Activated B cell treated with CpG ODN at 0.5 μM for 24 hours (primary cell): Measurements from ENCODE around the gene COPB1. TPM values are rescaled to one million over a fixed set of nuclear protein-coding genes. Genes with fewer than 3 reads are reported as not detected.
A peak's percentile ranks its signal among the peaks of the same experiment; 100 is the strongest.

Experiments
- ATAC-seq: fragments of 200-7000 bp; cut with Tn5 transposase; one replicate; pipeline ENCODE4 v1.10.0; 2021; ENCODE audit warnings: low read depth, mild to moderate bottlenecking, moderate library complexity
- CTCF ChIA-PET: fragments of 350-600 bp; sonication (Branson Sonifier 250); formaldehyde crosslinking; loops from one replicate; lab custom pipeline; 2021; ENCODE audit warnings: antibody characterized with exemption; lab: Charles Lee
- POLR2A ChIA-PET: fragments of 350-600 bp; sonication (Branson Sonifier 250); formaldehyde crosslinking; loops from one replicate; lab custom pipeline; 2021; ENCODE audit warnings: antibody characterized with exemption; lab: Charles Lee
- DNase-seq: peaks from one replicate; pipeline ENCODE4 v3.0.0; 2022
- H3K27ac Mint-ChIP-seq: one replicate; pipeline ENCODE4 v1.8.0; 2020; ENCODE audit warnings: mixed read lengths
- H3K27me3 Mint-ChIP-seq: one replicate; pipeline ENCODE4 v1.8.0; 2021; ENCODE audit warnings: mixed read lengths
- H3K36me3 Mint-ChIP-seq: one replicate; pipeline ENCODE4 v1.8.0; 2021; ENCODE audit warnings: low read depth, mixed read lengths
- H3K4me1 Mint-ChIP-seq: one replicate; pipeline ENCODE4 v1.8.0; 2021; ENCODE audit warnings: mixed read lengths
- H3K4me3 Mint-ChIP-seq: one replicate; pipeline ENCODE4 v1.8.0; 2020; ENCODE audit warnings: mild to moderate bottlenecking, mixed read lengths
- H3K9me3 Mint-ChIP-seq: one replicate; pipeline ENCODE4 v1.8.0; 2020; ENCODE audit warnings: mixed read lengths
- intact Hi-C: fragments of 100-400 bp; cut with micrococcal nuclease; formaldehyde crosslinking; loops from one replicate; pipeline ENCODE4 v1.15.1; 2024
- total RNA-seq: library from RNA; stranded (reverse); gene quantifications from 2 replicates; pipeline ENCODE4 v1.2.3, GENCODE V29; 2022
- TF ChIP-seq, protein P1 (sequence below): fragments of 200-600 bp; IDR thresholded peaks from one replicate; pipeline ENCODE4 v1.8.0; 2022; ENCODE audit warnings: antibody characterized with exemption, mild to moderate bottlenecking

The COPB1 gene
- total RNA-seq, 1 donor from 2014 or later, result 90.1 TPM

DNA sequence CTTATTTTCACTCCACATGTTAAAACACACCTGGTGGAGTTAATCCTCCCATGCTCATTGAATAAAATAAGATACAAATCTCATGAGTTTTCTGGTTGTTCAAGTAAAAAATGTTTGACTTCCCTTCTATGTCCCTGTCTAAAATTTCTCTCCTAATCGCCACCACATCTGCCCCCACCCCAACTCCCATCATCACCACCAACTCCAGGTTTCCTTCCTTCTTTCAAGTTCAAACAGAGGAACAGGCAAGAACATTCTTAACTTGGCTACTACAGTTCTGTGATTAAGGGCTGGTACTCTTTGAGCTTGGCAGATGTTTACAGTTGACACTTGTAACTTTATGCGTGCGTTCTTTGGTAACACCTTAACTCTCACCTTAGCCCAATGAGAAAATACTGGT is 29.7 kb upstream of the COPB1 start:
- ChIA-PET CTCF (interaction anchor here (1.0 kb wide), 1 partner anchor 379 kb away, joined by 3 read pairs; no protein-coding TSS in a partner anchor), POLR2A (no interaction called here)
- H3K36me3 Mint-ChIP-seq, result no peaks in the 10 kb centered on the region
- no peaks in the 10 kb centered on the region for H3K9me3 Mint-ChIP-seq
- H3K27me3 Mint-ChIP-seq, result no peaks in the 10 kb centered on the region
- DNase-seq (no peak), ATAC-seq (no peak)
- no peak overlapping the region for H3K4me3 Mint-ChIP-seq
- no peaks in the 10 kb centered on the region for H3K4me1 Mint-ChIP-seq
- TF ChIP-seq, protein P1, sequence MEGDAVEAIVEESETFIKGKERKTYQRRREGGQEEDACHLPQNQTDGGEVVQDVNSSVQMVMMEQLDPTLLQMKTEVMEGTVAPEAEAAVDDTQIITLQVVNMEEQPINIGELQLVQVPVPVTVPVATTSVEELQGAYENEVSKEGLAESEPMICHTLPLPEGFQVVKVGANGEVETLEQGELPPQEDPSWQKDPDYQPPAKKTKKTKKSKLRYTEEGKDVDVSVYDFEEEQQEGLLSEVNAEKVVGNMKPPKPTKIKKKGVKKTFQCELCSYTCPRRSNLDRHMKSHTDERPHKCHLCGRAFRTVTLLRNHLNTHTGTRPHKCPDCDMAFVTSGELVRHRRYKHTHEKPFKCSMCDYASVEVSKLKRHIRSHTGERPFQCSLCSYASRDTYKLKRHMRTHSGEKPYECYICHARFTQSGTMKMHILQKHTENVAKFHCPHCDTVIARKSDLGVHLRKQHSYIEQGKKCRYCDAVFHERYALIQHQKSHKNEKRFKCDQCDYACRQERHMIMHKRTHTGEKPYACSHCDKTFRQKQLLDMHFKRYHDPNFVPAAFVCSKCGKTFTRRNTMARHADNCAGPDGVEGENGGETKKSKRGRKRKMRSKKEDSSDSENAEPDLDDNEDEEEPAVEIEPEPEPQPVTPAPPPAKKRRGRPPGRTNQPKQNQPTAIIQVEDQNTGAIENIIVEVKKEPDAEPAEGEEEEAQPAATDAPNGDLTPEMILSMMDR, result no peak
- intact Hi-C loops, result no loop called here
- H3K27ac Mint-ChIP-seq, result no peak overlapping the region

DNA sequence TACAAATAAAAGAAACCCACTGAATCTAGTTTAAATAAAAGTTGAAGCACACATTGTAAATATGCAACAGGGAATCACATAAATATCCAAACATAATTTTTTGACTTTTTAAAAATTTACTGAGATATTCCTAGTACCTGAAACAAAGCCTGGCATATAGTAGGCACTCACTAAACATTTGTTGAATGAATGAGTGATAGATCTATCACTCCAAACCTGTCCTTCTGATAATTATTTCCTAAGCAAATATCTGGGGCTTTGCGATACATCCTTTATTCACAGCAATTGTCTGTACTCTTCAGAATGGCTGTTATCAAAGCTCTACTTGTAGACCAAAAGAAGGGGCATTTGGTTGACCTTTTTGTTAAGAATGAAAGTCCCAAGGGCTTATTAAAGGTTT is 23.2 kb upstream of the COPB1 start:
- Mint-ChIP-seq H3K27me3 (no peaks in the 10 kb centered on the region), H3K27ac (no peak overlapping the region), H3K36me3 (peaks cover 22% of the 10 kb centered on the region), H3K4me1 (peaks cover 24% of the 10 kb centered on the region), H3K4me3 (no peak overlapping the region), H3K9me3 (no peaks in the 10 kb centered on the region)
- ATAC-seq (no peak), DNase-seq (no peak)
- ChIA-PET POLR2A (no interaction called here), CTCF (interaction anchor here (1.0 to 2.2 kb wide), 2 partner anchors 381 to 384 kb away, joined by 4 to 8 read pairs; no protein-coding TSS in a partner anchor)
- intact Hi-C loops, result loop anchor here (5.0 kb wide), 2 partner anchors 684 to 856 kb away; partner anchors contain the start of gene FAR1
- TF ChIP-seq, protein P1, result no peak

DNA sequence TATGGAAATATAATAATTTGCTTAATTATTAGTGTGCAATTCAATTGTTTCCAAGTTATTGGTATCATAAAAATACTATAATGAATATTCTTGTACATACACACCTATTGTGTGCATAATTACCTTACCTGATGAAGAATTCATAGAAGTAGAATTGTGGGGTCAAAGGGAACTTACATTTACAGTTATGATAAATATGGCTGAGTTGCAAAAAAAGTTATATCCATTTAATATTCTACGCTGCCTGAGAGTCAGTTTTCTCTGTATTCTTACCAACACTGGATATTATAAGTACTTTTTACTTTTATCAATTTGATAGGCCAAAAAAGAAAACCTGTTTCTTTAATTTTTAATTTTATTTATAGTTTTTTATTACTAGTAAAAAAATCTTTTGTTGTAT is 22.6 kb upstream of the COPB1 start:
- H3K4me1 Mint-ChIP-seq, result peaks cover 26% of the 10 kb centered on the region
- ChIA-PET POLR2A (no interaction called here), CTCF (interaction anchor here (2.2 kb wide), 1 partner anchor 385 kb away, joined by 8 read pairs; no protein-coding TSS in a partner anchor)
- intact Hi-C loops, result loop anchor here (5.0 kb wide), 2 partner anchors 685 to 855 kb away; partner anchors contain the start of gene FAR1
- peaks cover 27% of the 10 kb centered on the region for H3K36me3 Mint-ChIP-seq
- no peaks in the 10 kb centered on the region for H3K27me3 Mint-ChIP-seq
- ATAC-seq (no peak), DNase-seq (no peak)
- no peak overlapping the region for H3K27ac Mint-ChIP-seq
- no peak overlapping the region for H3K4me3 Mint-ChIP-seq
- no peaks in the 10 kb centered on the region for H3K9me3 Mint-ChIP-seq
- TF ChIP-seq, protein P1, result no peak

DNA sequence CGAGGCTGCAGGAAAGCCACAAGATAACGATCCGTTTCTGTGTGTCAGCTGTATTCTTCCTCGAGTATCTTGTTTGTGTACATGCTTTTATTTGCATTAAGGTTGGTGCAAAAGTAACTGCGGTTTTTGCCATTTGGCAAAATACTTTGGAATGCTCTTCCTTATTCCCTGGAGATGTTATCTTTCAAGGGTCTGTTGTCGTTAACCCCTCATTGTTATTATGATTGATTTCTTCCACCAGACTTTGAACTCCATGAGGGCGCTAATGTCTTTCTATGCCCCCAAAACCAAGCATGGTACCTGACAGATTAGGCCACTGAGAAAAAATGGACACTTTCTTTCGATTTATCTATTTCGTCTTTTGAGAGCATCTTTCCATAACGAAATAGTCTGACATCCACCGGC is 21.1 kb upstream of the COPB1 start:
- POLR2A ChIA-PET, result interaction anchor here (0.7 to 3.8 kb wide), 9 partner anchors 21 to 386 kb away, joined by 3 to 34 read pairs (median 4); partner anchors contain the start of genes COPB1 and CYP2R1
- Mint-ChIP-seq H3K9me3 (no peaks in the 10 kb centered on the region), H3K36me3 (peaks cover 33% of the 10 kb centered on the region), H3K27ac (peak overlapping the region; percentile 95), H3K27me3 (no peaks in the 10 kb centered on the region), H3K4me3 (peak overlapping the region; percentile 96), H3K4me1 (peaks cover 27% of the 10 kb centered on the region)
- intact Hi-C loops, result loop anchor here (1.0 to 5.0 kb wide), 11 partner anchors 17 to 1057 kb away; partner anchors contain the start of genes BTBD10, COPB1 and FAR1
- ATAC-seq, result no peak
- no peak for DNase-seq
- TF ChIP-seq, protein P1, result no peak
- CTCF ChIA-PET, result interaction anchor here (0.8 to 2.4 kb wide), 3 partner anchors 16 to 386 kb away, joined by 3 to 14 read pairs (median 3); partner anchors contain the start of gene CYP2R1

DNA sequence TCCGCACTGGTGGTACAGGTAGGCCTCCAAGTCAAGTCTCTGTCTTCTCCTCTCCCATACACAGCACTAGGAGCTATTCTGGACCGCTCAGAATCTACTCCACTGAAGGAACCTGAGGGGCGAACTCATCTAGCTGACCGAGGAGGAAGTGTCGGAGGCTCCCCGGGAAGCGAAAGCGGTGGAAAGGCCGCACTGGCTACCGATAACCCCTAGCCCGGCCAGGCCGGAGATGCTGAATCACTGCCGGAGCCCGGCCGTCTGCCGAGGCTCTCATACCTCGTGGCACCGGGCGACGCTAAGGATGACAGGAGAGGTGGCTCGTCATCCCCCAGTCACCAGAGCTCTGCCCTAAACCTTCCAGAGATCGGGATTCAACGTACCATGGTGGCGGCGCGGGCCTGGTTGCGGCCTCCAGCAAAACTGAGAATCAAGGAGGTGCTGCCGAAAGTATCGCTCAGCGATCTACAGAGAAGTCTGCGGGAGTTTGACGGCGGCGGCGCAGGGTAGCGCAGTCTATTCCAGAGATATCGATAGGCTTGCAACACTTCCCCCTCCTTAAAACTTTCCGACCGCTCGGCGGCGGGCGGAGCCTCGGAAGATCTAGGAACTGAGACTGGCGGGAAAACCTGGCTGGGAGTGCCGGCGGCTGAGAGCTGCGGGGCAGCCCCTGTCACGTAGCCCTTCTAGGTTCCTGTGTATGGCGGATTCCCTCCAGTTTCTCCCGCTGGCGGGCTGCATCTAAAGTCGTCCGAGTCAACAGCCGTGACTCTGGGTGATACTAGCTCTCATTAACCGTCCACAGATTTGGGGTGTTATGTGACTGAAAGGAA is 20.5 kb upstream of the COPB1 start, which contains the start of gene PSMA1:
Gene PSMA1, minus strand, starts transcription at position 470 of the 830 bp plus-strand sequence. Its CDS starts 87 bp downstream, at position 383.
- CTCF ChIA-PET, result interaction anchor here (0.8 to 2.4 kb wide), 3 partner anchors 17 to 387 kb away, joined by 3 to 14 read pairs (median 3); partner anchors contain the start of gene CYP2R1
- Mint-ChIP-seq H3K27me3 (no peaks in the 10 kb centered on the region), H3K4me3 (peak within 1 kb of the TSS; percentile 96), H3K4me1 (peaks cover 27% of the 10 kb centered on the region), H3K9me3 (no peaks in the 10 kb centered on the region), H3K36me3 (peaks cover 34% of the 10 kb centered on the region), H3K27ac (peak within 1 kb of the TSS; percentile 95)
- intact Hi-C loops, result loop anchor here (1.0 to 5.0 kb wide), 11 partner anchors 17 to 1057 kb away; partner anchors contain the start of genes BTBD10, COPB1 and FAR1
- POLR2A ChIA-PET, result interaction anchor here (0.7 to 3.8 kb wide), 9 partner anchors 20 to 386 kb away, joined by 3 to 34 read pairs (median 4); partner anchors contain the start of genes COPB1 and CYP2R1
- TF ChIP-seq, protein P1, result no peak
- peak; percentile 82 for DNase-seq
- peak; percentile 91 for ATAC-seq
